ENCODE measurements around the gene CADPS2.

The CADPS2 gene

GRCh38 chr7:122460936-122461335 lies 425.3 kb downstream of the CADPS2 start:
- in situ Hi-C loops (cut with HindIII; ENCODE audit: low sequenced_read_pairs) = no loop called here
- DNase-seq (ENCODE audit: low read depth, low spot score) = no peak
- TF ChIP-seq CTCF (IDR thresholded peaks at IDR 0.05; ENCODE audit: low read depth, low read length) = no peak
- no peak overlapping the region for H3K4me3 ChIP-seq (ENCODE audit: low read depth, low read length)

DNA sequence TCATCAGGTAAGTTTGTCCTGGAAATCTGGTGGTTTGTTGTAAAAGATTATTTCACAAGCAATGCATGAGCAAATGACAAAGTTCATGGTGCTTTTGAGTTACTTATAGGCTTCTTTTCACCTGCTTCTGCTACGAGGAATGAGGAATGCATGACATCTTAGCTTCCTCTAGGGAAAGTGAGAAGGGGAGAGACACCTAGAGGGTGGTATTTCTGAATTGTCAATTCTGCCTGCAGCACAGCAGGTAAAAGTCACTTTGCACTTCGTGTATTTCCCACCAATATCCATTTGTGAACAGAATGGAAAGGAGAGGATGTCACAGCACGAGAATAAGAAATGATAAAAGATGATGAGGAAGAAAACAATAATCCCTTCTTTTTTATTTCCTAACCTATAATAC lies 428.3 kb downstream of the CADPS2 start:
- no peak for TF ChIP-seq CTCF (IDR thresholded peaks at IDR 0.05; ENCODE audit: low read depth, low read length)
- in situ Hi-C loops (cut with HindIII; ENCODE audit: low sequenced_read_pairs) = no loop called here
- no peak overlapping the region for H3K4me3 ChIP-seq (ENCODE audit: low read depth, low read length)
- no peak for DNase-seq (ENCODE audit: low read depth, low spot score)

DNA sequence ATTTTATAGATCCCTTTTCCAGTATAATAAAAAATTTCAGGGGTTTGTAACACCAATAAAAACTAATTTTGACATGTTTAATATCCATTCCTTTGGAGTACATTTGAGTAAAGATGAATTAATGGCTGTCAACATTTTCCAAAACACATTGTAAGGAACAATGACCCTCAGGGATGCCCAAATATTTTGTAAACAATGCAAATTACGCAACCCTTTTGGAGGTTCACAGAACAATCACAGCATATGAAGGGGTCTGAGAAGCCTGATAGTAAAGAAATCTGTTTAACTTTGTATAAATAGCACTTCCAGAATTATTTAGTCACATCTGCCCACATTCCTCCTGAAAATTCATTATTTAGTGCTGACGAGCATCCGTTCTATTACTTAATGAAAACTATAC lies 428.9 kb downstream of the CADPS2 start:
- no peak overlapping the region for H3K4me3 ChIP-seq (ENCODE audit: low read depth, low read length)
- no peak for DNase-seq (ENCODE audit: low read depth, low spot score)
- in situ Hi-C loops (cut with HindIII; ENCODE audit: low sequenced_read_pairs) = no loop called here
- TF ChIP-seq CTCF (IDR thresholded peaks at IDR 0.05; ENCODE audit: low read depth, low read length) = no peak

DNA sequence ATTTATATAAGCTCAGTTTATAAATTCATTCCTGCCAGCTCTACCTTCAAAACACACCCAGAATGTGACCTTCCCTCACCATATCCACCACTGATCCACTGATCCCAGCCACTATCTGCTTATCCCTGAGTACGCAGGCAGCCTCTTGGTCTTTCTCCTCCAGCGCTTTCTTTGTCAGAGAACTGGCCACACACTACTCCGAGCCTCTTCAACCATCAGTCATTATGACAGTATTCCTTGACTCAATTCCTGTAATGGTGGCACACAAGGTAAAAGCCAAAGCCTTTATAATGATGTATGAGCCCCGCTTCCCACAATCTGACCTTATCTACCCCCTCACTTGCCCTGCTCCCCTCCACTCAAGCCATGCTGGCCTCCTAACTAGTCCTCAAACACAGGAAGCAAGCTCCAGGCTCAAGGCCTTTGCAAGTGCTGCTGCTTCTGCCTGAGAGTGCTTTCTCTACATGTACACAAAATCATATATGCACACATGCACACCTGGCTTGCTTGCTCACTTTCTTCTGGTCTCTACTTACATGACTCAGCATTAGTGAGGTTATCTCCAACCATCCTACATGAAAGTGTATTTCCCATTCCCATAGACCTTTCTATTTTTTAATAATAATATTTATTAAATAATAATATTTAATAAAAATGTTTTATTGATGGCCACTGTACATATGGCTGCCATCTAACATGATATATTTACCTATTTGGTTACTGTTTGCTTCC lies 431.3 kb downstream of the CADPS2 start:
- no peak for DNase-seq (ENCODE audit: low read depth, low spot score)
- in situ Hi-C loops (cut with HindIII; ENCODE audit: low sequenced_read_pairs) = no loop called here
- no peak for TF ChIP-seq CTCF (IDR thresholded peaks at IDR 0.05; ENCODE audit: low read depth, low read length)
- H3K4me3 ChIP-seq (ENCODE audit: low read depth, low read length) = no peak overlapping the region

DNA sequence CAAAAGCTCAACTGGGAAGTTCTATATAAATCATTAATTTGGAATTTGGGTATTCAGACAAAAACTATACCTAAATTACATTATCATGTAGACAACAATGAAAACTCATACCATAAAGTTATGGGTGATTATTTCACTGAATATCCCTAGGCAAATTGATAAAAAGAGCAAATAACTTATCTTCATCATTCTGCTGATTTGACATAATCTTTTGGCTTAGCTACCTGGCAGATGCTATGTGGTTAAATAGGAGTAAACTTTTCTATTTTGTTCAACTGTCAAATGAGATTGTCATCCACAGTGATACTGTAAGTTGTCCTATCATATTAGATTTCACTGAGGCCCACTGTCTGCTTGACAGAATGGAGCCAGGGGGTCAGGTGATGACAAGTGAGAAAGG lies 432.8 kb downstream of the CADPS2 start:
- in situ Hi-C loops (cut with HindIII; ENCODE audit: low sequenced_read_pairs) = no loop called here
- no peak for DNase-seq (ENCODE audit: low read depth, low spot score)
- TF ChIP-seq CTCF (IDR thresholded peaks at IDR 0.05; ENCODE audit: low read depth, low read length) = no peak
- H3K4me3 ChIP-seq (ENCODE audit: low read depth, low read length) = no peak overlapping the region

DNA sequence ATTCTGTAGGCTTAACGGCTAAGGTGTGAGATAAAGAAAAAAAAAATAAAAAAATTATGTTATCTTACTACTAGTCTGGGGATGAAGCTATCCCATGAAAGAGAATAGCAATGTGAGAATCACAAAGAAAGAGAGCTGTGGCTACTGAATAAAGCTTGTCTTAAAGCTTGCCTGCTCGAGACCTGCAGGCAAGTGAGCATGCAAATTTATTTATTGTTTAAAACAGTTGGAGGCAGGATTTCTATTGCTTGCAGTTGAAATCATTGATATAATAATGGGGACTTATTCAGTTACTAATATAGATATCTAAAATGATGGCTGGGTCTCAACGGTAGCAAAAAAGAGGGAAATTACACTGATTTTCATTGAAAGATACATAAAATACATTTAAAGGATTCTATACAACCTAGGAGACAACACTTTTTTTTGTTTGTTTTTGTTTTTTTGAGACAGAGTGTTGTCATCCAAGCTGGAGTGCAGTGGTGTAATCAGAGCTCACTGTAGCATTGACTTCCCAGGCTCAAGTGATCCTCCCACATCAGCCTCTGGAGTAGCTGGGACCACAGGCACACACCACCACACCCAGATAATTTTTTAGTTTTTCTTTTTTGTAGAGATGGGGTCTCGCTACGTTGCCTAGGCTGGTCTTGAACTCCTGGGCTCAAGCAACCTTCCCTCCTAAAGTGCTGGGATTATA lies 437.2 kb downstream of the CADPS2 start:
- TF ChIP-seq CTCF (IDR thresholded peaks at IDR 0.05; ENCODE audit: low read depth, low read length) = no peak
- H3K4me3 ChIP-seq (ENCODE audit: low read depth, low read length) = no peak overlapping the region
- no peak for DNase-seq (ENCODE audit: low read depth, low spot score)
- in situ Hi-C loops (cut with HindIII; ENCODE audit: low sequenced_read_pairs) = no loop called here
